Uterus (tissue), 4 donors: ENCODE results near the gene PTPRN2. TPM values are rescaled to one million over a fixed set of nuclear protein-coding genes. Genes with fewer than 3 reads are reported as not detected.

Experiments
- DNase-seq, 2 donors: peaks; one replicate each; pipeline ENCODE4 v3.0.0-alpha.2; 2019 to 2020
- H3K27ac ChIP-seq, 2 donors: fragments of 200-600 bp; sonication (generic); 1 replicate in 1 of 2; 2 replicates in 1 of 2; pipeline ENCODE4 v1.5.1; 2016 to 2018
- H3K27me3 ChIP-seq, 2 donors: fragments of 200-600 bp; sonication (generic); one replicate each; pipeline ENCODE4 v1.5.1; 2018 to 2019; ENCODE audit warnings: control low read depth in 1 of 2
- H3K36me3 ChIP-seq, 2 donors: fragments of 200-600 bp; sonication (generic); one replicate each; pipeline ENCODE4 v1.5.1; 2019; ENCODE audit warnings: control low read depth in 1 of 2
- H3K4me1 ChIP-seq, 2 donors: fragments of 200-600 bp; sonication (generic); one replicate each; pipeline ENCODE4 v1.5.1; 2018 to 2019; ENCODE audit warnings: control low read depth in 1 of 2
- H3K4me3 ChIP-seq, 2 donors: fragments of 200-600 bp; sonication (generic); 1 replicate in 1 of 2; 2 replicates in 1 of 2; pipeline ENCODE4 v1.5.1; 2018 to 2019; ENCODE audit warnings: mild to moderate bottlenecking in 1 of 2
- H3K9me3 ChIP-seq, 2 donors: fragments of 200-600 bp; sonication (generic); one replicate each; pipeline ENCODE4 v1.5.1; 2019; ENCODE audit warnings: control low read depth in 1 of 2
- POLR2A ChIP-seq, 2 donors: fragments of 450-650 bp; IDR thresholded peaks; one replicate each; pipeline ENCODE4 v1.6.1; 2016; ENCODE audit warnings: antibody characterized with exemption in 2 of 2, mild to moderate bottlenecking in 1 of 2, moderate library complexity in 1 of 2
- intact Hi-C: fragments of 100-400 bp; cut with DNase I; formaldehyde crosslinking; loops from one replicate; pipeline ENCODE4 v1.15.1; 2023; ENCODE audit warnings: low total_unique reads
- total RNA-seq, 4 donors: library from RNA; depleted of rRNA in 3 of 4; stranded (reverse); fragments of >200 nt in 3 of 4; gene quantifications; one replicate each; pipeline versions ENCODE4 v1.1.0 to v1.2.4, GENCODE V29; 2014 to 2023
- TF ChIP-seq, protein P1 (sequence below), 4 experiments: fragments of 200-600 bp in 2 of 4; fragments of 450-650 bp in 2 of 4; sonication (generic) in 2 of 4; IDR thresholded peaks; one replicate each; pipeline ENCODE4 v1.5.1; 2016 to 2019; ENCODE audit warnings: antibody characterized with exemption in 4 of 4, mild to moderate bottlenecking in 2 of 4, moderate library complexity in 1 of 4
- donor health status: DM: yes; HTN: yes; CAD: no.

Gene PTPRN2
- total RNA-seq, 4 donors from 2014 or later = 1.2 to 5.2 (median 2.3) TPM

DNA sequence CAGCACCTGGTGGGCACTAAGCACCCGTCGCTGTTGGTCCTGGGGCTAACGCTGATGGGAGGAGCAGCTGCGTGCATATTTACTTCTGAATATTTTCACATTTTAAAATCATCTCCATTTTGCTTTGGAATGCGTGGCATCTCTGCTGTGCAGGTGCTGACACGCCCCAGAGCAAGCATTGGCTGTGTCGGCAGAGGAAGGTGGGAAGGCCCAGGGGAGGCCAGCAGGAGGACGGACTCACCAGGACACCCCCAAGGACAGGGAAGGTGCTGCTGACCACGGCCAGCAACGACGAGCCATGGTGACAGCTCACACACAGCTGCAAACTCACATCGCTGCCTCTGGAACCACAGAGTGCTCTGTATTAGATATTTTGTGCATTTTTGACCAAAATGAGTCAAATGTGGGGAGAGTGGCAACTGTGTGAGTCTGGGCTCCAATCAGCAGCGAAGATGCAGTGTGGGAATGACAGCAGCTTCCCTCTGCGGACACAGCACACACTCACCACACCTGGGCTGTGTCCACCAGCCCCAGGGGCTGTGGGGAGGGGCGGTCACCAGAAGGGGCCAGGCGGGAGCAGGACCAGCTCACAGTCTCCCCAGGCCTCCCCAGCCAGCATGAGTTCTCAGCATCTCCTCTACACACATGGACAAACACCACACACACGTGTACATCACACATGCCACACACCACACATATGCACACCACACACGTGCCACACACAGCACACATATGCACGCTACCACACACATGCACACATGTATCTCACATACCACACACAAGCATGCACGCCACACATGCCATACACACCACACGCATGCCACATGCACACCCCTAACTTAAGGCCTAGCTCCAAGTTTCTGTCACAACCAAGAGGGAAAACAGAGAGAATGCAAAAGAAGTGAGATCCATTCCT, 58.2 kb downstream of the PTPRN2 start:
- intact Hi-C loops = no loop called here
- TF ChIP-seq POLR2A (IDR thresholded peaks at IDR 0.05) = no peak
- TF ChIP-seq, protein P1, sequence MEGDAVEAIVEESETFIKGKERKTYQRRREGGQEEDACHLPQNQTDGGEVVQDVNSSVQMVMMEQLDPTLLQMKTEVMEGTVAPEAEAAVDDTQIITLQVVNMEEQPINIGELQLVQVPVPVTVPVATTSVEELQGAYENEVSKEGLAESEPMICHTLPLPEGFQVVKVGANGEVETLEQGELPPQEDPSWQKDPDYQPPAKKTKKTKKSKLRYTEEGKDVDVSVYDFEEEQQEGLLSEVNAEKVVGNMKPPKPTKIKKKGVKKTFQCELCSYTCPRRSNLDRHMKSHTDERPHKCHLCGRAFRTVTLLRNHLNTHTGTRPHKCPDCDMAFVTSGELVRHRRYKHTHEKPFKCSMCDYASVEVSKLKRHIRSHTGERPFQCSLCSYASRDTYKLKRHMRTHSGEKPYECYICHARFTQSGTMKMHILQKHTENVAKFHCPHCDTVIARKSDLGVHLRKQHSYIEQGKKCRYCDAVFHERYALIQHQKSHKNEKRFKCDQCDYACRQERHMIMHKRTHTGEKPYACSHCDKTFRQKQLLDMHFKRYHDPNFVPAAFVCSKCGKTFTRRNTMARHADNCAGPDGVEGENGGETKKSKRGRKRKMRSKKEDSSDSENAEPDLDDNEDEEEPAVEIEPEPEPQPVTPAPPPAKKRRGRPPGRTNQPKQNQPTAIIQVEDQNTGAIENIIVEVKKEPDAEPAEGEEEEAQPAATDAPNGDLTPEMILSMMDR (IDR thresholded peaks at IDR 0.05) = no peak
- H3K27me3 ChIP-seq = no peaks in the 10 kb centered on the region
- no peaks in the 10 kb centered on the region for H3K9me3 ChIP-seq
- no peaks in the 10 kb centered on the region for H3K4me1 ChIP-seq
- no peak overlapping the region for H3K4me3 ChIP-seq
- no peak overlapping the region for H3K27ac ChIP-seq
- no peak for DNase-seq
- no peaks in the 10 kb centered on the region for H3K36me3 ChIP-seq

DNA sequence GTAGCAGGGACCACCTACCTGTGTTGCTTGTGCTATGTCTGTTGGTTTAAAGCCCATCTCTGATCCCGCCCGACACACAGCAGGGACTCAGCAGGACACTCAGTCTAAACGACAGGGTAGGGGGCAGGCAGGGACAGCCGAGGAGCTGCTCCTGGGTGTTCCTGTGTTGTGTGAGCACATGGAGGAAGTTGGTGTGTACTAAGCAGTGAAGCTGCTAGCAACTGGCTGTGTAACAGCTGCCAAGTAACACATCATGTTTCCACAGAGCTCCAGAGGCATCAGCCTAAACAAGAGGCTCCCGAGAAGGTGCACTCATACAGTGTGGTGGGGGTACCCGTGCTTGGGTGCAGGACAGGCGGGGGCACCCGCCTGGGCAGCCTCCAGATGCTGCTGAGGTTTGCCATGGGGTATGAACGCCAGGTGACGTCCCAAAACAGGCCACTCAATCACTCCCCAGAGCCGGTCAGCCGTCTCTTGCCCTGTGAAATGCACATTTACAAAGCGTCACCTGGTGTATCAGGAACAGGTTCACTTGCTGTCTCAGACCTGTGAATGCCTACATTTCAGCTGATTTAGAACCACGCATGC, 59.6 kb downstream of the PTPRN2 start:
- intact Hi-C loops = no loop called here
- H3K27me3 ChIP-seq = no peaks in the 10 kb centered on the region
- no peak overlapping the region for H3K27ac ChIP-seq

GRCh38 chr7:158527495-158527894, 60.1 kb downstream of the PTPRN2 start:
- TF ChIP-seq, protein P1 (IDR thresholded peaks at IDR 0.05) = no peak
- TF ChIP-seq POLR2A (IDR thresholded peaks at IDR 0.05) = no peak
- H3K9me3 ChIP-seq = no peaks in the 10 kb centered on the region
- intact Hi-C loops = no loop called here

More for the DNA sequence above, 59.6 kb downstream of the PTPRN2 start:
- H3K9me3 ChIP-seq = no peaks in the 10 kb centered on the region
- H3K4me3 ChIP-seq = no peak overlapping the region
- H3K36me3 ChIP-seq = no peaks in the 10 kb centered on the region
- no peaks in the 10 kb centered on the region for H3K4me1 ChIP-seq
- DNase-seq = no peak
- TF ChIP-seq, protein P1 (IDR thresholded peaks at IDR 0.05) = no peak
- no peak for TF ChIP-seq POLR2A (IDR thresholded peaks at IDR 0.05)

DNA sequence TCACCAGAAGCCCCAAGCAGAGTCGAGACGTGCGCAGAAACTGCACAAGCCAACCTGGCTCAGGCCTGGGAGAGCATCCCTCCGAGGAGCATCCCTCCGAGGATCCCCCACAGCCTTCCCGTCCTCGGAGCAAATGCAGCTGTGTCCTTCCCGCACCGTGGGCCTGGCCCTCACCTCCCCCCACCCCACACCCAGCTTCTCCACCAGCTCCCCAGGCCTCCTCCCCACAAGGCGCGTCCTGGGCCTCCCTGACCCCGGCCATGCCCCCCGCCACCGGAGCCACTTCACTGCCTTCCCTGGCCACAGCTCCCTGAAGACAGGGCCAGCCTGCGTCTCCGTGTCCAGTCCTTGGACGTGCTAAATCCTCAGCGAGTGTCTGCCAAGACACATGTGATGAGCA, 60.6 kb downstream of the PTPRN2 start:
- no peaks in the 10 kb centered on the region for H3K36me3 ChIP-seq
- intact Hi-C loops = no loop called here
- H3K27ac ChIP-seq = no peak overlapping the region
- no peak for TF ChIP-seq POLR2A (IDR thresholded peaks at IDR 0.05)
- TF ChIP-seq, protein P1 (IDR thresholded peaks at IDR 0.05) = no peak
- no peak overlapping the region for H3K4me3 ChIP-seq
- no peaks in the 10 kb centered on the region for H3K27me3 ChIP-seq
- no peaks in the 10 kb centered on the region for H3K4me1 ChIP-seq
- no peaks in the 10 kb centered on the region for H3K9me3 ChIP-seq
- no peak for DNase-seq

More at GRCh38 chr7:158527495-158527894, 60.1 kb downstream of the PTPRN2 start:
- H3K27me3 ChIP-seq = no peaks in the 10 kb centered on the region
- no peak overlapping the region for H3K27ac ChIP-seq
- DNase-seq = no peak
- no peaks in the 10 kb centered on the region for H3K36me3 ChIP-seq
- no peaks in the 10 kb centered on the region for H3K4me1 ChIP-seq
- H3K4me3 ChIP-seq = no peak overlapping the region

- no peaks in the 10 kb centered on the region for H3K36me3 ChIP-seq
- TF ChIP-seq POLR2A (IDR thresholded peaks at IDR 0.05) = no peak
- TF ChIP-seq, protein P1 (IDR thresholded peaks at IDR 0.05) = no peak
- no peak overlapping the region for H3K27ac ChIP-seq
- no peak for DNase-seq
- intact Hi-C loops = no loop called here
- H3K9me3 ChIP-seq = no peaks in the 10 kb centered on the region
- H3K4me1 ChIP-seq = no peaks in the 10 kb centered on the region
- H3K4me3 ChIP-seq = no peak overlapping the region
- no peaks in the 10 kb centered on the region for H3K27me3 ChIP-seq
Observed at GRCh38 chr7:158526531-158526930, 61.1 kb downstream of the PTPRN2 start.
